CD4-positive, alpha-beta T cell (primary cell): ENCODE measurements around the gene ANKRD29. TPM values are rescaled to one million over a fixed set of nuclear protein-coding genes. Genes with fewer than 3 reads are reported as not detected.

Experiments used
- ATAC-seq: fragments of 200-7000 bp; cut with Tn5 transposase; one replicate; pipeline ENCODE4 v1.10.0; 2022; ENCODE audit warnings: mild to moderate bottlenecking; ENCODE audit not compliant: poor library complexity
- CTCF ChIA-PET: fragments of 350-600 bp; sonication (Branson Sonifier 250); formaldehyde crosslinking; loops from one replicate; lab custom pipeline; 2021; ENCODE audit warnings: antibody characterized with exemption, inconsistent platforms; lab: Charles Lee
- POLR2A ChIA-PET: fragments of 350-600 bp; sonication (Branson Sonifier 250); formaldehyde crosslinking; loops from one replicate; lab custom pipeline; 2021; ENCODE audit warnings: antibody characterized with exemption, inconsistent platforms; lab: Charles Lee
- DNase-seq, 14 experiments: peaks; one replicate each; pipeline ENCODE4 v3.0.0-alpha.2; 2013 to 2020; ENCODE audit warnings: mixed read lengths in 2 of 14
- H3K27ac ChIP-seq, 2 donors: one replicate each; pipeline versions ENCODE4 v1.5.1 to v1.7.0; 2013; ENCODE audit warnings: low read length in 2 of 2, low read depth in 1 of 2, mild to moderate bottlenecking in 1 of 2
- H3K27me3 ChIP-seq, 2 experiments: 1 replicate in 1 of 2; 2 replicates in 1 of 2; pipeline versions ENCODE4 v1.6.1 to v1.7.0; 2013; ENCODE audit warnings: low read length in 2 of 2, control low read depth in 1 of 2, mild to moderate bottlenecking in 1 of 2, moderate library complexity in 1 of 2; ENCODE audit not compliant: insufficient read depth in 2 of 2, control insufficient read depth in 1 of 2
- H3K36me3 ChIP-seq: one replicate; pipeline ENCODE4 v1.6.1; 2013; ENCODE audit warnings: low read length, control low read depth; ENCODE audit not compliant: insufficient read depth
- H3K4me1 ChIP-seq: one replicate; pipeline ENCODE4 v1.6.1; 2013; ENCODE audit warnings: low read length, control low read depth; ENCODE audit not compliant: insufficient read depth
- H3K4me3 ChIP-seq: one replicate; pipeline ENCODE4 v1.5.1; 2013; ENCODE audit warnings: mild to moderate bottlenecking, low read length, moderate library complexity
- H3K9me3 ChIP-seq, 2 experiments: 1 replicate in 1 of 2; 2 replicates in 1 of 2; pipeline versions ENCODE4 v1.6.1 to v1.7.0; 2013; ENCODE audit warnings: low read length in 2 of 2, mild to moderate bottlenecking in 2 of 2, control low read depth in 1 of 2, moderate library complexity in 1 of 2; ENCODE audit not compliant: control insufficient read depth in 1 of 2, insufficient read depth in 1 of 2
- H3K27ac Mint-ChIP-seq: one replicate; pipeline ENCODE4 v1.8.0; 2020; ENCODE audit warnings: mixed read lengths
- H3K27me3 Mint-ChIP-seq: one replicate; pipeline ENCODE4 v1.8.0; 2021; ENCODE audit warnings: mixed read lengths
- H3K36me3 Mint-ChIP-seq: one replicate; pipeline ENCODE4 v1.8.0; 2021; ENCODE audit warnings: low read depth, mixed read lengths
- H3K4me1 Mint-ChIP-seq: one replicate; pipeline ENCODE4 v1.8.0; 2021; ENCODE audit warnings: low read depth, mixed read lengths
- H3K4me3 Mint-ChIP-seq: one replicate; pipeline ENCODE4 v1.8.0; 2020; ENCODE audit warnings: mild to moderate bottlenecking, mixed read lengths
- H3K9me3 Mint-ChIP-seq: one replicate; pipeline ENCODE4 v1.8.0; 2020; ENCODE audit warnings: mixed read lengths
- intact Hi-C, 2 experiments: fragments of 100-400 bp; cut with DNase I in 1 of 2; cut with micrococcal nuclease in 1 of 2; formaldehyde crosslinking; loops; one replicate each; pipeline versions ENCODE4 v1.15.1 to v1.9.0; 2023 to 2025; cut with DNase I, micrococcal nuclease
- total RNA-seq, 174 experiments: library from RNA in 2 of 174; stranded (reverse) in 2 of 174; gene quantifications; one replicate each; pipeline ENCODE4 v1.2.3 and lab custom pipeline; 2021 to 2026
- TF ChIP-seq, protein P1 (sequence below): fragments of 200-600 bp; IDR thresholded peaks from one replicate; pipeline ENCODE4 v1.8.0; 2022; ENCODE audit warnings: antibody characterized with exemption, mild to moderate bottlenecking

Gene ANKRD29
- total RNA-seq, 2 experiments from 2014 or later, result 0.28 to 0.58 TPM

DNA sequence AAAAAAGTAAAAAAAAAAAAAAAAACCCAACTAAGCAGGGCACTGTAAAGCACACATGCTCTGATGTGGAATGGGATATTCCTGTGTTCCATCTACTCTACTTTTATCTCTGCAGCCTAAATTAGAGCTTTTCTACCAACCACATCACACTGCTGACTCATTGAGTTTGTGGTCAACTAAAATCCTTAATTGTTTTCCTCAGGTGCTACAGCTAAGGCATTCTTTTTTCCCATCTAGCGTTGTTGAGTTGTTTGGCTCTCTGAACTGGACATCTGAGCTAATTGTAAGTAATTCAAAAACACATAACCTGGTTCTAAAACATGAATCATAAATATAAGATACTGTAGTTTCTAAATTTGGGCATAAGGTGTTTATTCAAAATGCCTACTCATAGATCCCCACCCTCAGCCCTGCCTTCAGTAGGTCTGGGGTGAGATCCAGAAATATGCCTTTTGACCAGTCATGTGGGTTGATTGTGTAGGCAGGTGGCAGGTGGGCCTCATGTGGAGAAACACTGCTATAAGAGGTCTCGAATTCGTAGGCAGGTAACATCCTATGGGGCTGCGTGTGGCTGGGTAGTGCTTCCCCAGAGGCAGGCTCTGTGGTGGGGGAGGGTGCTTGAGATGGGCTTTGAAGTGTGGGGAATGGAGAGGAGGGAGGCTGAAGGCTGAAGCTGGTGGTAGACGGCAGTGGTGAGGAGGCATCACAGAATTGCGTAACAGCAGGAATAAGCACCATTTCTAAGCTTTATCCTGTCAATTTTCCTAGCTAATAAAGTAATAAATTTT is 27.2 kb downstream of the ANKRD29 start:
- TF ChIP-seq, protein P1, sequence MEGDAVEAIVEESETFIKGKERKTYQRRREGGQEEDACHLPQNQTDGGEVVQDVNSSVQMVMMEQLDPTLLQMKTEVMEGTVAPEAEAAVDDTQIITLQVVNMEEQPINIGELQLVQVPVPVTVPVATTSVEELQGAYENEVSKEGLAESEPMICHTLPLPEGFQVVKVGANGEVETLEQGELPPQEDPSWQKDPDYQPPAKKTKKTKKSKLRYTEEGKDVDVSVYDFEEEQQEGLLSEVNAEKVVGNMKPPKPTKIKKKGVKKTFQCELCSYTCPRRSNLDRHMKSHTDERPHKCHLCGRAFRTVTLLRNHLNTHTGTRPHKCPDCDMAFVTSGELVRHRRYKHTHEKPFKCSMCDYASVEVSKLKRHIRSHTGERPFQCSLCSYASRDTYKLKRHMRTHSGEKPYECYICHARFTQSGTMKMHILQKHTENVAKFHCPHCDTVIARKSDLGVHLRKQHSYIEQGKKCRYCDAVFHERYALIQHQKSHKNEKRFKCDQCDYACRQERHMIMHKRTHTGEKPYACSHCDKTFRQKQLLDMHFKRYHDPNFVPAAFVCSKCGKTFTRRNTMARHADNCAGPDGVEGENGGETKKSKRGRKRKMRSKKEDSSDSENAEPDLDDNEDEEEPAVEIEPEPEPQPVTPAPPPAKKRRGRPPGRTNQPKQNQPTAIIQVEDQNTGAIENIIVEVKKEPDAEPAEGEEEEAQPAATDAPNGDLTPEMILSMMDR, result no peak
- Mint-ChIP-seq H3K36me3 (no peaks in the 10 kb centered on the region), H3K9me3 (no peaks in the 10 kb centered on the region), H3K4me3 (no peak overlapping the region), H3K27ac (no peak overlapping the region), H3K27me3 (no peaks in the 10 kb centered on the region), H3K4me1 (peaks cover 7% of the 10 kb centered on the region)
- ATAC-seq, result no peak
- Histone ChIP-seq H3K4me3 (no peak overlapping the region), H3K9me3 (no peaks in the 10 kb centered on the region), H3K27ac (no peak overlapping the region), H3K4me1 (no peaks in the 10 kb centered on the region), H3K36me3 (no peaks in the 10 kb centered on the region), H3K27me3 (no peaks in the 10 kb centered on the region)
- ChIA-PET CTCF (no interaction called here), POLR2A (interaction anchor here (1.0 kb wide), 1 partner anchor 392 kb away, joined by 3 read pairs; no protein-coding TSS in a partner anchor)
- DNase-seq, result no peak
- intact Hi-C loops, result no loop called here

DNA sequence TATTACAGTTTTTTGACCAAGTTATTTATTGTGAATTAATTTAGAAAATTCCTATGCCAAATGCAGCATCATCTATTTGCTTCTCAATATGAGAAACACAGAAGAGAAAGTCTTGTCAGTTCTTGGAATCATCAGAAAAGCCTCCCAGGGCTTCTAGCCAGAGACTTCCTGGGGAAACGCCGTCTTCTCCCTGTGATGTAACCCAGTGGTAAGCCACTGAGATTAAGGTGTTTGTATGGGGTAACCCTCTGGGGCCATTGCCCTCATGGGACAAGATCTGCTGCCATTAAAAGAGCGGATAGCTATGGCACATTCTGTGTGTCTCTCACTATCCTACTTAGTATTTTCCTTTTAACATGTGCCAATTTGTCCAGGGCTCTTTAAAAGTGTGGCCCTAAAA is 28.0 kb downstream of the ANKRD29 start:
- H3K9me3 Mint-ChIP-seq, result no peaks in the 10 kb centered on the region
- H3K27me3 ChIP-seq, result no peaks in the 10 kb centered on the region
- H3K27ac Mint-ChIP-seq, result no peak overlapping the region
- H3K4me3 Mint-ChIP-seq, result no peak overlapping the region
- H3K27me3 Mint-ChIP-seq, result no peaks in the 10 kb centered on the region
- no peaks in the 10 kb centered on the region for H3K36me3 Mint-ChIP-seq
- intact Hi-C loops, result no loop called here
- no peak overlapping the region for H3K4me3 ChIP-seq
- TF ChIP-seq, protein P1, result no peak
- H3K36me3 ChIP-seq, result no peaks in the 10 kb centered on the region
- POLR2A ChIA-PET, result no interaction called here
- CTCF ChIA-PET, result no interaction called here
- no peaks in the 10 kb centered on the region for H3K4me1 ChIP-seq
- no peaks in the 10 kb centered on the region for H3K9me3 ChIP-seq
- peaks cover 7% of the 10 kb centered on the region for H3K4me1 Mint-ChIP-seq
- ATAC-seq, result no peak
- H3K27ac ChIP-seq, result no peak overlapping the region
- DNase-seq, result no peak

DNA sequence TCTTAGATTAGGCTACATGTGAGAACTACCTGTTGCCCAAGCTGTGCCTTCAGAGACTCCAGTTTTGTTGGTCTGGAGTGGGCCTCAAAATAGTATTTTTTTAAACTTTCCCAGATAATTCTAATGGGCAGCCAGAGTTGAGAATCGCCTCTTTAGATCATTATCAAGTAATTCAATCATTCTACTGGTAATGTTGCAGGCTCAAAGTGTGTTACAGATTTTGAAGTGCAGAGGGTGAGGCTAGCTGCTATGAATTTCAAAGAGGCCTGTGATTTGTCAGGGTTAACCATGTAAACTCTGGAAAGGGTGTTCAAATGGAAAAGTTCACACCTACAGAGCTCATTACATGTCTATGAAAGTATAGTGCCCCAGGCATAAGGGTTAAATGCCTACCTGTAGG is 30.1 kb downstream of the ANKRD29 start:
- no peaks in the 10 kb centered on the region for H3K4me1 ChIP-seq
- H3K4me3 ChIP-seq, result no peak overlapping the region
- no peaks in the 10 kb centered on the region for H3K27me3 ChIP-seq
- H3K36me3 Mint-ChIP-seq, result no peaks in the 10 kb centered on the region
- H3K27me3 Mint-ChIP-seq, result no peaks in the 10 kb centered on the region
- TF ChIP-seq, protein P1, result no peak
- DNase-seq (no peak), ATAC-seq (no peak)
- H3K4me1 Mint-ChIP-seq, result peaks cover 7% of the 10 kb centered on the region
- H3K9me3 Mint-ChIP-seq, result no peaks in the 10 kb centered on the region
- H3K36me3 ChIP-seq, result no peaks in the 10 kb centered on the region
- CTCF ChIA-PET, result interaction anchor here (1.0 kb wide), 1 partner anchor 17 kb away, joined by 3 read pairs; no protein-coding TSS in a partner anchor
- POLR2A ChIA-PET, result no interaction called here
- H3K9me3 ChIP-seq, result no peaks in the 10 kb centered on the region
- intact Hi-C loops, result no loop called here
- no peak overlapping the region for H3K27ac Mint-ChIP-seq
- no peak overlapping the region for H3K4me3 Mint-ChIP-seq
- no peak overlapping the region for H3K27ac ChIP-seq
